Prostate gland (tissue), 2 donors: ENCODE data around the gene GPR55.

Experiments
- CTCF ChIP-seq, 4 experiments: fragments of 200-600 bp in 2 of 4; fragments of 450-650 bp in 2 of 4; sonication (generic) in 2 of 4; IDR thresholded peaks; 1 replicate in 3 of 4; 2 replicates in 1 of 4; pipeline ENCODE4 v1.5.1; 2016 to 2019; ENCODE audit warnings: antibody characterized with exemption in 4 of 4, mild to moderate bottlenecking in 2 of 4, moderate library complexity in 2 of 4
- POLR2A ChIP-seq: fragments of 450-650 bp; IDR thresholded peaks from one replicate; pipeline ENCODE4 v1.6.1; 2016; ENCODE audit warnings: antibody characterized with exemption, mild to moderate bottlenecking

- no peak for TF ChIP-seq POLR2A
- no peak for TF ChIP-seq CTCF (IDR thresholded peaks at IDR 0.05)
These were observed 47.8 kb downstream of the GPR55 start for GRCh38 chr2:230877116-230877758.
